Hepatocyte (in vitro differentiated cells): ENCODE measurements around the gene RGS11. TPM values are rescaled to one million over a fixed set of nuclear protein-coding genes. Genes with fewer than 3 reads are reported as not detected.

Source experiments
- DNase-seq: peaks from one replicate; pipeline ENCODE4 v3.0.0-alpha.2; 2016; ENCODE audit warnings: low spot score
- H2AFZ ChIP-seq: fragments of 200-600 bp; sonication (generic); 2 replicates; pipeline ENCODE4 v1.6.0; 2016; ENCODE audit warnings: antibody characterized with exemption, mild to moderate bottlenecking
- H3K27ac ChIP-seq: fragments of 200-600 bp; sonication (generic); 2 replicates; pipeline ENCODE4 v1.5.1; 2016; ENCODE audit warnings: mild to moderate bottlenecking
- H3K27me3 ChIP-seq: fragments of 200-600 bp; sonication (generic); 2 replicates; pipeline ENCODE4 v1.6.1; 2016
- H3K36me3 ChIP-seq: fragments of 200-600 bp; sonication (generic); replicated peaks from 2 replicates; pipeline ENCODE4 v1.5.1; 2016; ENCODE audit warnings: low read depth; ENCODE audit not compliant: insufficient read depth
- H3K4me1 ChIP-seq: fragments of 200-600 bp; sonication (generic); 2 replicates; pipeline ENCODE4 v1.5.1; 2016; ENCODE audit warnings: mild to moderate bottlenecking, moderate library complexity; ENCODE audit not compliant: insufficient read depth
- H3K4me2 ChIP-seq: fragments of 200-600 bp; sonication (generic); 2 replicates; pipeline ENCODE4 v1.6.0; 2016
- H3K4me3 ChIP-seq: fragments of 200-600 bp; sonication (generic); 2 replicates; pipeline ENCODE4 v1.5.1; 2016; ENCODE audit warnings: mild to moderate bottlenecking
- H3K79me2 ChIP-seq: fragments of 200-600 bp; sonication (generic); 2 replicates; pipeline ENCODE4 v1.6.0; 2017; ENCODE audit warnings: mild to moderate bottlenecking
- H3K9me2 ChIP-seq: fragments of 200-600 bp; sonication (generic); replicated peaks from 2 replicates; pipeline ENCODE4 v1.6.0; 2017; ENCODE audit warnings: mild to moderate bottlenecking; ENCODE audit not compliant: insufficient read depth
- H3K9me3 ChIP-seq: fragments of 200-600 bp; sonication (generic); 2 replicates; pipeline ENCODE4 v1.5.1; 2016; ENCODE audit warnings: low read depth, mild to moderate bottlenecking
- H4K20me1 ChIP-seq: fragments of 200-600 bp; sonication (generic); 2 replicates; pipeline ENCODE4 v1.6.0; 2016; ENCODE audit warnings: mild to moderate bottlenecking; ENCODE audit not compliant: insufficient read depth, poor library complexity, severe bottlenecking
- CTCF ChIP-seq: fragments of 200-600 bp; sonication (generic); IDR thresholded peaks from 2 replicates; pipeline ENCODE4 v1.5.1; 2016; ENCODE audit warnings: antibody characterized with exemption, mild to moderate bottlenecking; ENCODE audit not compliant: poor library complexity
- EZH2 ChIP-seq: fragments of 200-600 bp; sonication (generic); IDR thresholded peaks from 2 replicates; pipeline ENCODE4 v1.6.1; 2016; ENCODE audit warnings: antibody characterized with exemption, mild to moderate bottlenecking, borderline replicate concordance
- EZH2phosphoT487 ChIP-seq: fragments of 200-600 bp; sonication (generic); IDR thresholded peaks from one replicate; pipeline ENCODE4 v1.6.1; 2018; ENCODE audit warnings: antibody characterized with exemption, mild to moderate bottlenecking, low read depth, moderate library complexity; ENCODE audit not compliant: unreplicated experiment, severe bottlenecking
- WGBS: methylation state at CpG from one replicate; pipeline ENCODE4 v1.1.6; 2016; ENCODE audit warnings: low lambda C conversion rate; ENCODE audit errors: missing lambda C conversion rate; 5-methylcytosine and 5-hydroxymethylcytosine counted together
- polyA plus RNA-seq: library from polyadenylated mRNA; unstranded; fragments of >200 nt; fragmentation: Nextera tagmentation; extraction: Ambion mirVana; gene quantifications from 2 replicates; pipeline ENCODE4 v1.2.1, GENCODE V29; 2016
- total RNA-seq: library from RNA; depleted of rRNA; stranded (reverse); fragments of >200 nt; gene quantifications from 2 replicates; pipeline ENCODE4 v1.2.3, GENCODE V29; 2014

Gene RGS11
- total and polyA plus RNA-seq, 2 experiments from 2014 or later, result 0.57 to 0.93 TPM

GRCh38 chr16:272633-273546, 2.9 kb downstream of the RGS11 start:
- H3K4me1 ChIP-seq, result no peaks in the 10 kb centered on the region
- no peaks in the 10 kb centered on the region for H3K36me3 ChIP-seq
- no peaks in the 10 kb centered on the region for H3K79me2 ChIP-seq
- H3K27ac ChIP-seq, result no peak overlapping the region
- TF ChIP-seq EZH2 (no peak), EZH2phosphoT487 (no peak), CTCF (no peak)
- no peak overlapping the region for H2AFZ ChIP-seq
- no peaks in the 10 kb centered on the region for H3K9me3 ChIP-seq
- H3K9me2 ChIP-seq, result no peaks in the 10 kb centered on the region
- DNase-seq, result no peak
- no peak overlapping the region for H3K4me3 ChIP-seq
- peaks cover 28% of the 10 kb centered on the region for H3K27me3 ChIP-seq
- 90% methylated on average over 26 of the region's 36 CpGs for WGBS
- H4K20me1 ChIP-seq, result no peaks in the 10 kb centered on the region
- no peak overlapping the region for H3K4me2 ChIP-seq

GRCh38 chr16:270381-271255, 5.1 kb downstream of the RGS11 start:
- no peaks in the 10 kb centered on the region for H4K20me1 ChIP-seq
- no peak for TF ChIP-seq EZH2
- no peak for TF ChIP-seq CTCF
- no peak for TF ChIP-seq EZH2phosphoT487
- no peaks in the 10 kb centered on the region for H3K4me1 ChIP-seq
- no peak overlapping the region for H2AFZ ChIP-seq
- peaks cover 15% of the 10 kb centered on the region for H3K27me3 ChIP-seq
- DNase-seq, result no peak
- H3K36me3 ChIP-seq, result no peaks in the 10 kb centered on the region
- no peak overlapping the region for H3K27ac ChIP-seq
- no peaks in the 10 kb centered on the region for H3K79me2 ChIP-seq
- H3K9me2 ChIP-seq, result no peaks in the 10 kb centered on the region
- no peak overlapping the region for H3K4me3 ChIP-seq
- no peak overlapping the region for H3K4me2 ChIP-seq
- H3K9me3 ChIP-seq, result no peaks in the 10 kb centered on the region
- WGBS, result 87% methylated on average over 16 of the region's 34 CpGs

- Histone ChIP-seq H3K9me3 (no peaks in the 10 kb centered on the region), H3K4me3 (no peak overlapping the region), H3K4me1 (no peaks in the 10 kb centered on the region), H3K9me2 (no peaks in the 10 kb centered on the region), H3K79me2 (no peaks in the 10 kb centered on the region), H3K27me3 (peaks cover 4% of the 10 kb centered on the region), H2AFZ (no peak overlapping the region), H3K4me2 (no peak overlapping the region), H3K36me3 (no peaks in the 10 kb centered on the region), H3K27ac (no peak overlapping the region), H4K20me1 (no peaks in the 10 kb centered on the region)
- 92% methylated on average over 24 of the region's 24 CpGs for WGBS
- TF ChIP-seq EZH2phosphoT487 (no peak), EZH2 (no peak), CTCF (no peak)
- DNase-seq, result no peak
These were observed 6.5 kb downstream of the RGS11 start for GRCh38 chr16:269061-269796.
